Uterus (tissue), 4 donors: ENCODE data around the gene SPATC1L. TPM values are rescaled to one million over a fixed set of nuclear protein-coding genes. Genes with fewer than 3 reads are reported as not detected.

Experiments
- DNase-seq, 2 donors: peaks; one replicate each; pipeline ENCODE4 v3.0.0-alpha.2; 2019 to 2020
- H3K27ac ChIP-seq, 2 donors: fragments of 200-600 bp; sonication (generic); 1 replicate in 1 of 2; 2 replicates in 1 of 2; pipeline ENCODE4 v1.5.1; 2016 to 2018
- H3K27me3 ChIP-seq, 2 donors: fragments of 200-600 bp; sonication (generic); one replicate each; pipeline ENCODE4 v1.5.1; 2018 to 2019; ENCODE audit warnings: control low read depth in 1 of 2
- H3K36me3 ChIP-seq, 2 donors: fragments of 200-600 bp; sonication (generic); one replicate each; pipeline ENCODE4 v1.5.1; 2019; ENCODE audit warnings: control low read depth in 1 of 2
- H3K4me1 ChIP-seq, 2 donors: fragments of 200-600 bp; sonication (generic); one replicate each; pipeline ENCODE4 v1.5.1; 2018 to 2019; ENCODE audit warnings: control low read depth in 1 of 2
- H3K4me3 ChIP-seq, 2 donors: fragments of 200-600 bp; sonication (generic); 1 replicate in 1 of 2; 2 replicates in 1 of 2; pipeline ENCODE4 v1.5.1; 2018 to 2019; ENCODE audit warnings: mild to moderate bottlenecking in 1 of 2
- H3K9me3 ChIP-seq, 2 donors: fragments of 200-600 bp; sonication (generic); one replicate each; pipeline ENCODE4 v1.5.1; 2019; ENCODE audit warnings: control low read depth in 1 of 2
- CTCF ChIP-seq, 4 experiments: fragments of 200-600 bp in 2 of 4; fragments of 450-650 bp in 2 of 4; sonication (generic) in 2 of 4; IDR thresholded peaks; one replicate each; pipeline ENCODE4 v1.5.1; 2016 to 2019; ENCODE audit warnings: antibody characterized with exemption in 4 of 4, mild to moderate bottlenecking in 2 of 4, moderate library complexity in 1 of 4
- POLR2A ChIP-seq, 2 donors: fragments of 450-650 bp; IDR thresholded peaks; one replicate each; pipeline ENCODE4 v1.6.1; 2016; ENCODE audit warnings: antibody characterized with exemption in 2 of 2, mild to moderate bottlenecking in 1 of 2, moderate library complexity in 1 of 2
- intact Hi-C: fragments of 100-400 bp; cut with DNase I; formaldehyde crosslinking; loops from one replicate; pipeline ENCODE4 v1.15.1; 2023; ENCODE audit warnings: low total_unique reads
- total RNA-seq, 4 donors: library from RNA; depleted of rRNA in 3 of 4; stranded (reverse); fragments of >200 nt in 3 of 4; gene quantifications; one replicate each; pipeline versions ENCODE4 v1.1.0 to v1.2.4, GENCODE V29; 2014 to 2023
- donor health status: DM: yes; HTN: yes; CAD: no.

The SPATC1L gene
- total RNA-seq, 4 donors from 2014 or later: 4.9 to 10.0 (median 6.4) TPM; not detected in 1

GRCh38 chr21:46135782-46136395 lies 48.4 kb downstream of the SPATC1L start:
- intact Hi-C loops: no loop called here
- no peak for DNase-seq
- H3K4me1 ChIP-seq: no peaks in the 10 kb centered on the region
- no peak for TF ChIP-seq CTCF (IDR thresholded peaks at IDR 0.05)
- no peak for TF ChIP-seq POLR2A (IDR thresholded peaks at IDR 0.05)
- no peaks in the 10 kb centered on the region for H3K9me3 ChIP-seq
- H3K36me3 ChIP-seq: no peaks in the 10 kb centered on the region
- H3K27me3 ChIP-seq: no peaks in the 10 kb centered on the region
- no peak overlapping the region for H3K27ac ChIP-seq
- H3K4me3 ChIP-seq: no peak overlapping the region

GRCh38 chr21:46131838-46132651 lies 52.2 kb downstream of the SPATC1L start:
- TF ChIP-seq POLR2A (IDR thresholded peaks at IDR 0.05) (no peak), CTCF (IDR thresholded peaks at IDR 0.05) (no peak)
- H3K4me3 ChIP-seq: no peak overlapping the region
- no peaks in the 10 kb centered on the region for H3K27me3 ChIP-seq
- H3K27ac ChIP-seq: no peak overlapping the region
- no peaks in the 10 kb centered on the region for H3K36me3 ChIP-seq
- peaks cover 0 to 3% of the 10 kb centered on the region in 2 donors for H3K4me1 ChIP-seq
- DNase-seq: no peak
- intact Hi-C loops: no loop called here
- H3K9me3 ChIP-seq: no peaks in the 10 kb centered on the region

GRCh38 chr21:46131588-46131837 lies 52.7 kb downstream of the SPATC1L start:
- Histone ChIP-seq H3K27ac (no peak overlapping the region), H3K9me3 (no peaks in the 10 kb centered on the region), H3K27me3 (no peaks in the 10 kb centered on the region), H3K4me1 (peaks cover 0 to 3% of the 10 kb centered on the region in 2 donors), H3K36me3 (no peaks in the 10 kb centered on the region), H3K4me3 (no peak overlapping the region)
- intact Hi-C loops: no loop called here
- TF ChIP-seq POLR2A (IDR thresholded peaks at IDR 0.05) (no peak), CTCF (IDR thresholded peaks at IDR 0.05) (no peak)
- no peak for DNase-seq

- Histone ChIP-seq H3K27ac (no peak overlapping the region), H3K4me1 (peaks cover 0 to 3% of the 10 kb centered on the region in 2 donors), H3K27me3 (no peaks in the 10 kb centered on the region), H3K4me3 (no peak overlapping the region), H3K9me3 (no peaks in the 10 kb centered on the region), H3K36me3 (no peaks in the 10 kb centered on the region)
- no peak for DNase-seq
- intact Hi-C loops: no loop called here
- TF ChIP-seq POLR2A (IDR thresholded peaks at IDR 0.05): no peak
- no peak for TF ChIP-seq CTCF (IDR thresholded peaks at IDR 0.05)
These were observed 53.2 kb downstream of the SPATC1L start for GRCh38 chr21:46130831-46131587.
